ENCODE results near the gene BTBD10.

GRCh38 chr11:13362596-13363109 is 100.4 kb downstream of the BTBD10 start:
- TF ChIP-seq CTCF (conservative IDR thresholded peaks at IDR 0.05), result no peak
- TF ChIP-seq ZFX (IDR thresholded peaks at IDR 0.05), result no peak

All from C4-2B (cell line).